ENCODE data around the gene RNF17.
"Not testable (repeated sequence)": the region's sequence is repeated elsewhere in the genome, so short reads cannot be mapped to it uniquely, and the experiment has no call there.

Gene RNF17

DNA sequence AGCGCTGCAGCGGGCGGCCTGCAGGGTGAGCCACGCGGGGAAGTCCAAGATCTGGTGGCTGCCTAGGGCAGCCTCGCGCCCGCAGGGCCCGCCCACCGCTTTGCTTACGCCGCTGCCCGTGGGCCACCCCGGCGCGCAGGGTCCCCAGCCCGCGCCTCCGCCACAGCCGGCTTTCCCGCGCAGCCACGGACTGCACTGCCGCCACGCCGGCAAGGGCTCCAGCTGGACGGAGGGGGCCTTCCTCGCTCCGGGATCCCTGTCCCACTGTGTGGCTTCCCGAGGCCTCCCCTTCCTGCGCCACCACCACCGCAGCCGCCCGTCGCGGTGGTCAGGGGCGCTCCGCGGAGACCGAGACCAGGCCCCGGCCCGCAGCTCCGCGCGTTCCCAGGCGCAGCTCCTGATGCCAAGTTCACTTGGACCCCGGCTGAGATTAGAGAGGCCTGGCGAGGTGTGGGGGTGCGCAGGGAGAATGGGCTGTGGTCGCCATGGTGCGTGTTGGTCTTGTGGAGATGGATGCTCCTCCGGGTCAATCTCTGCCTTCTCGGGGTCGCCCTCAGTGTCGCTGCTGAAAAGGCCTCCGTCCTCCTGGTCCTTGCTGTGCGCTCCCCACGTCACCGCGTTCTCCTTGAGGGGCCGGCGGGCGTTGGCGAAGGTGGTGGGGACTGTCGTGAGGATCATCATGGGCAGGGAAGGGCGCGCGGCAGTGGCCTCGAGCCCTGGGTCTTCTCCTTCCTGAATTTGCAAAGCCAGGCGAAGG lies 17.9 kb upstream of the RNF17 start:
- DNase-seq: peak in 1 of 2 experiments; percentile 33

DNA sequence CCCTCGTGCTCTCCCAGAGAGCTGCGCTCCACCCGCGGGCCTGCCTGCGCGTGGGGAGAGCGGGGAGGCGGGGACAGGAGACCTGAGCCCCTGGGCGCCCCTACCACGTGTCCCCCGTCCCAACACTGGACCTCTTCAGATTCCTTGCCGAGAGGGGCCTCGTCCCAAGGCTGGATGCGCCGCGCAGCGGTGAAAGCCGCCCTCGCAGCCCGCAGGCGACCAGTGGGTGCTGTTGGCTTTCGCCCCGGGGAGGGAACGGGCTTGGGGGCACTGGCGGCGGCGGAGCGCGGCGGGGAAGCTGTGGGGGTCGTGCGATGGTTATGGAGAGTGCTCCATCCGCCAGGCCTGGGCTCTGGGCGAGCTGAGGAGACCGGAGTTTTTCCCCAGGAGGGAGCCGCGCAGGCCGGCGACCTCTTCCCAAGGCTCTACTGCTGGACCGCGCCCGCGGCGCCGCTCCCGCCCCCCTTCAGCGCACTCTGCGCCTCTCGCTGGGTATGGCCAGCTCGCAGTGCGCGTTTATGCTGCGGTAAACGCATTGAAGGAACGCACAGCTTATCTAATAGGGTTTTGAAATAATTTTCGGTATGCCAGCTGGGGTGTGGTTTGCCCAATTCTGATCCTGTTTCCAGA lies 17.2 kb upstream of the RNF17 start:
- DNase-seq: peak; percentile 51 to 53

GRCh38 chr13:24747248-24748060 lies 16.5 kb upstream of the RNF17 start:
- peak; percentile 44 to 57 for DNase-seq

GRCh38 chr13:24748061-24748400 lies 15.9 kb upstream of the RNF17 start:
- DNase-seq: no peak

DNA sequence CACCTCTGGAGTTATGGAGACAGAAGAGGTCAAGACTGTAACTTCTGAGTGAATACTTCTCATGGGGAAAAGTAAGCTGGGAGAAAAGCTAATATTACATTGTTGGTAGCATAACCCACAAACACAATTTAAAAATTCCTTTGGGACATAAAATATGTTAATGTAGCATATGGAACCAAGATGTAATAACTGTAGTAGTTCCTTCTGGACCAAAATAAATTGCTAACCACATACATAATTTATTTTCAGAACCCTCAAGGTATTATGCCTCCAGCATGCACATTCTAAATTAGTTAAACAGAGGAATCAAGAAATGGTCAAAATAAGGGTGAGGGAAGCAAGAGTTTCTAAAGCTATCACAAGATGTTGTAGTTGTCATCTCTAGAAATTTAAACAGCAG lies 4.8 kb upstream of the RNF17 start:
- DNase-seq: no peak

- no peak for DNase-seq
Measured at GRCh38 chr13:24764276-24764630, 284 bp downstream of the RNF17 start.

DNA sequence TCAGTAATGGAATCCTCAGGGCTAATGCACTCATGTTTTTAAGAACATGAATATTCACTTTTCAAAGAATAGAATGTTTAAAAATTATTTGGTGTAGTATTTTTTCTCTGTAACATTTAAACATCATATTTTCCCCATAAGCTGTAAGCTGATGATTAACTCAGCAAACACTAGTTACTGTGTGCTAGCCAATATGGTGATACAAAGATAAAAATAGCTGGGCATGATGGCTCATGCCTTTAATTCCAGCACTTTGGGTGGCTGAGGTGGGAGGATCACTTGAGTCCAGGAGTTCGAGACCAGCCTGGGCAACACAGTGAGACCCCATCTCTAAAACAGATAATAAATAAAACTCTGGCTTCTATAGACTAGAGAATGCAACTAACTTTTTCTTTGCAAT lies 13.2 kb downstream of the RNF17 start:
- DNase-seq: no peak

DNA sequence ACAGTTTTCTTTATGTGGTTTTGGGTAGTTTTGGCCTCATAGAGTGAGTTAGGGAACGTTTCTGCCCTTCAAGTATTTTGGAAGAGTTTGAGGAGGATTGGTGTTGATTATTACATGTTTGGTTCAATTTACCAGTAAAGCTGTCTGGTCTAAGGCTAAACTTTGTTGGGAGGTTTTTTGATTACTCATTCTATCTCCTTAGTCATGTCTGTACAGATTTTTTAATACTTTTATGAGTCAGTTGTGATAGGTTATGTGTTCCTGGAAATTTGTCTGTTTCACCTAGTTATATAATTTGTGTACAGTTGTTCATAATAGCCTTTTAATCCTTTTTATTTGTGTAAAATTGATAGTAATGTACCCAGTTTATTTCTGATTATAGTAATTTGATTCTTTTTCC lies 20.4 kb downstream of the RNF17 start:
- no peak for DNase-seq

- DNase-seq: no peak
Measured at GRCh38 chr13:24788538-24788937, 24.6 kb downstream of the RNF17 start.

- DNase-seq: no peak
Measured at GRCh38 chr13:24802074-24802473, 38.1 kb downstream of the RNF17 start.

DNA sequence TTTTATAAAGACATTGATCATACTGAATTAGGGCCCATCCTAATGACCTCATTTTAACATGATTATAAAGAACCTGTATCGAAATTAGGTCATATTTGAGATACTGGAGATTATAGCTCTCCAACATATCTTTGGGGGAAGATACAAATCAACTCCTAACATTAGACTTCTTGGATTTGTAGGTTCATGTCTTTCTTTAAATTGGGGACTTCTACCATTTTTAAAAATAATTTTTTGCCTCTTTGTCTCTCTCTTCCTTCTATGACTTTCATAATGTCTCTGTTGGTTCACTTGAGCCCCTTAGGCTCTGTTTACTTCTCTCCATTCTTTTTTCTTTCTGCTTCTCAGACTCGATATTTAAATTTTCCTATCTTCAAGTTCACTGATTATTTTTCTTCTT lies 57.2 kb downstream of the RNF17 start:
- DNase-seq: no peak

DNA sequence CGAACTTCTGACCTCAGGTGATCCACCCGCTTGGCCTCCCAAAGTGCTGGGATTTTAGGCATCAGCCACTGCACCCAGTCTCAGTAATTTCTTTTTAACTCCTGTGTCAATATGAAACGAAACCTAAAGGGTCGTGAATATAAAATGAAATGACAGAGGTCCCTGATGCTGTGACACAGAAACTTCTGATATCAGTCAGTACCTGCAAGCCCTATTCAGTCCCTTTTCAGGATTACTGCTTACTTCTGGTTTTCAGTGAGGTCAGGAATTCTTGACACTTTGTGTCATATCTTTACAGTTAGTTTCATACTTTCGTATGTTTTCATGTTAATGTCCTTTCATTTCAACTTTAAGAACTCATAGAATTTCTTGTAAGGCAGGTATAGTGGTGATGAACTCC lies 58.7 kb downstream of the RNF17 start:
- DNase-seq: no peak

- not testable (repeated sequence) for DNase-seq
Measured at GRCh38 chr13:24823122-24823710, 59.2 kb downstream of the RNF17 start.

DNA sequence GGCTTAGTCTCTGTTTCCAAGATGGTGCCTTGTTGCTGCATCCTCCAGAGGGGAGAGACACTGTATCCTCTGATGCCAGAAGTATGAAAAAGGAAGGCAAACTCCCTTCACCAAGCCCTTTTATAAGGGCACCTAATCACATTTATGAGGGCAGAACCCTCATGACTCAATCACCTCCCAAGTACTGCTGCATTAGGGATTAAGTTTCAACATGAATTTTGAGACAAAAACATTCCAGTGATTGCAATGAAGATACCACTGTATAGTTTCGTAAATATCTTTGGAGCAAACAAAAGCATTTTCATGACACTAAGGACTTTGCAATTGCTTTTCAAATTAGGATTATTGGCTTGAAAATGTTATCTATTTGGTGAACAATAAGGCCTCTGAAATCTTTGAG lies 63.8 kb downstream of the RNF17 start:
- DNase-seq: no peak

- DNase-seq: no peak
Measured at GRCh38 chr13:24834902-24835510, 71.0 kb downstream of the RNF17 start.

DNA sequence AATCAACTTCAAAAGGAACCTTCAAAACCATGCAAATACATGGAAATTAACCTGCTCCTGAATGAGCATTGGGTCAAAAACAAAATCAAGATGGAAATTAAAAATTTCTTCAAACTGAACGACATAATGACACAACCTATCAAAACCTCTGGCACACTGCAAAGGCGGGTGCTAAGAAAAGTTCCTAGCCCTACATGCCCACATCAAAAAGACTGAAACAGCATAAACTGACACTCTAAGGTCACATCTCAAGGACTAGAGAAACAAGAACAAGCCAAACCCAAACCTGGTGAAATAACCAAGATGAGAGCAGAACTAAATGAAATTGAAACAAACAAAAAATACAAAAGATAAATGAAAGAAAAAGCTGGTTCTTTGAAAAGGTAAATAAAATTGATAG lies 73.6 kb downstream of the RNF17 start:
- not testable (repeated sequence) for DNase-seq

GRCh38 chr13:24842549-24843274 lies 78.7 kb downstream of the RNF17 start:
- no peak for DNase-seq

DNA sequence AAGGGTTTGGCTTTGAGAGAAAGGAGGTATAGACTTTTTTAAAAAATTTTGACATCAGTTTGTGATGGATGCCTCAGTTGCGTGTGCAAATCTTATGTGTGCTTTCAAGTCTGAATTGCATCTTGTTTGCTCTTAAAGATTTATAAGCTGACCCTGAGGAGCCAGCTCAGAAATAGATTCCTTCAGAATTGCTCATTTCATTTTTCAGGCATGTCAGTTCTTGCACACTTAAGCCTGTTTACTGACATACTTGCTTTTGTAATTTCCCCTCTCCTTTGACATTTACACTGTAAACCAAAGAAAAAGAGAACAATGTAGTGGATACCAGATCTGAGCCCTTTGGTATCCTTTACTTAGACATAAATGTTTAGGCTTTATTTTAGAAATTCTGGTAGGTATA lies 87.6 kb downstream of the RNF17 start:
- DNase-seq: no peak

GRCh38 chr13:24854311-24854710 lies 90.3 kb downstream of the RNF17 start:
- DNase-seq: no peak

- DNase-seq: no peak
Measured at GRCh38 chr13:24858953-24859352, 95.0 kb downstream of the RNF17 start.

DNA sequence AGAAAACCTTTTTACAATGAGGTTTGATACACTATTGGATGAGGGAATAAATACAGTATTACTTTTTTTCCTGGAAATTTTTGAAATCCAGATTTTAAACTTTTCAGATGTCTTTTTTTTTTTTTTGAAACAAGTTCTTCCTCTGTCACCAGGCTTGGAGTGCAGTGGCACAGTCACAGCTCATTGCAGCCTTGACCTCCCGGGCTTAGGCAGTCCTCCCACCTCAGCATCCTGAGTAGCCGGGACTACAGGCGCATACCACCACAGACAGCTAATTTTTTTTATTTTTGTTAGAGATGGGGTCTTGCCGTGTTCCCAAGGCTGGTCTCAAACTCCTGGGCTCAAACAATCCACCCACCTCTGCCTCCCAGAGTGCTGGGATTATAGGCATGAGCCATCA lies 96.8 kb downstream of the RNF17 start:
- no peak for DNase-seq

DNA sequence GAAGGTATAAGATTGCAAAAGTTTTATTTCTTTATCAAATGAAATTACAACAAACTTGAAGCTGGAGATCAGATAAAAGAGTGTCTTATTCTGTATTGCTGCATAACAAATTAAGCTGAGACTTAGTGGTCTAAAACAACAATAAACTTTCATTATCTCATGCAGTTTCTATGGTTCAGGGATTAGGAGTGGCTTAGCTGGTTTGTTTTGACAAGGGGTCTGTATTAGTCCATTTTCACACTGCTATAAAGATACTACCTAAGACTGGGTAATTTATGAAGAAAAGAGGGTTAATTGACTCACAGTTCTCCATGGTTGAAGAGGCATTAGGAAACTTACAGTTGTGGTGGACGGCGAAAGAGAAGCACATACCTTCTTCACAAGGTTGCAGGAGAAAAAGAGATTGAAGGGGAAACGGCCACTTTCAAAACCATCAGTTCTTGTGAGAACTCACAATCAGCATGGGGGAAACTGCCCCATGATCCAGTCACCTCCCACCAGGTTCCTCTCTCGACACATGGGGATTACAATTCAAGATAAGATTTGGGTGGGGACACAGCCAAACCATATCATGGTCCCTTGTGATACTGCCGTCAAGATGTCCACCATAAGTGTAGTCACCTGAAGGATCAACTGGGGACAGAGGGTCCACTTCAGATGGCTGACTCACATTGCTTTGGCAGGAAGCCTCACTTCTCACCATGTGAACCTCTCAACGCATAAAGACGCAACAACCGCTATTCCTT lies 97.8 kb downstream of the RNF17 start:
- no peak for DNase-seq
